ENCODE measurements around the gene KCTD5.

GRCh38 chr16:2728034-2728433 lies 45.7 kb downstream of the KCTD5 start:
- no peak for TF ChIP-seq ZNF592 (IDR thresholded peaks at IDR 0.05)
- TF ChIP-seq CUX1 (CRISPR knock-in tag; IDR thresholded peaks at IDR 0.05) = no peak
- no peak for TF ChIP-seq MIER1 (IDR thresholded peaks at IDR 0.05; ENCODE audit: low read depth)
- no peak for TF ChIP-seq GTF2E2 (tag; IDR thresholded peaks at IDR 0.05)
- no peak for TF ChIP-seq EP300 (IDR thresholded peaks at IDR 0.05; ENCODE audit: low read length)
- no peak for TF ChIP-seq CTCF (IDR thresholded peaks at IDR 0.05 in 2 of 3, conservative IDR thresholded peaks at IDR 0.05 in 1 of 3; ENCODE audit: insufficient read depth in 2 of 3, low read depth in 1 of 3, low read length in 3 of 3)
